Gastrocnemius medialis (tissue), 4 donors: ENCODE measurements around the gene TTC28. TPM values are rescaled to one million over a fixed set of nuclear protein-coding genes. Genes with fewer than 3 reads are reported as not detected.

Experiments
- ATAC-seq, 2 donors: fragments of 150-250 bp; one replicate each; pipeline ENCODE4 v1.9.1; 2016
- DNase-seq, 2 donors: peaks; one replicate each; pipeline ENCODE4 v3.0.0-alpha.2; 2019
- H3K27ac ChIP-seq, 4 donors: fragments of 200-600 bp; sonication (generic); 1 replicate in 1 of 4; 2 replicates in 3 of 4; pipeline ENCODE4 v1.5.1; 2016 to 2018; ENCODE audit warnings: mild to moderate bottlenecking in 2 of 4, moderate library complexity in 1 of 4
- H3K27me3 ChIP-seq, 3 donors: fragments of 200-600 bp; sonication (generic) in 2 of 3; 1 replicate in 1 of 3; 2 replicates in 2 of 3; pipeline versions ENCODE4 v1.5.1 to v1.6.0; 2016 to 2019; ENCODE audit warnings: mild to moderate bottlenecking in 1 of 3, moderate library complexity in 1 of 3
- H3K36me3 ChIP-seq, 2 donors: fragments of 200-600 bp; sonication (generic) in 1 of 2; one replicate each; pipeline ENCODE4 v1.5.1; 2017 to 2018
- H3K4me1 ChIP-seq, 2 donors: fragments of 200-600 bp; sonication (generic) in 1 of 2; one replicate each; pipeline ENCODE4 v1.5.1; 2016 to 2017; ENCODE audit warnings: mild to moderate bottlenecking in 2 of 2
- H3K4me3 ChIP-seq, 4 donors: fragments of 200-600 bp; sonication (generic) in 3 of 4; 1 replicate in 1 of 4; 2 replicates in 3 of 4; pipeline ENCODE4 v1.5.1; 2016 to 2019; ENCODE audit warnings: mild to moderate bottlenecking in 2 of 4
- H3K9me3 ChIP-seq, 3 donors: fragments of 200-600 bp; sonication (generic) in 2 of 3; 1 replicate in 1 of 3; 2 replicates in 2 of 3; pipeline ENCODE4 v1.5.1; 2016 to 2019
- CTCF ChIP-seq, 5 experiments: fragments of 450-650 bp in 3 of 5; fragments of 200-600 bp in 2 of 5; sonication (generic) in 2 of 5; IDR thresholded peaks in 4 of 5; conservative IDR thresholded peaks in 1 of 5; 1 replicate in 4 of 5; 2 replicates in 1 of 5; pipeline ENCODE4 v1.5.1; 2016 to 2019; ENCODE audit warnings: antibody characterized with exemption in 5 of 5, mild to moderate bottlenecking in 3 of 5, moderate library complexity in 3 of 5
- POLR2A ChIP-seq, 2 donors: fragments of 450-650 bp; IDR thresholded peaks; one replicate each; pipeline ENCODE4 v1.6.1; 2017; ENCODE audit warnings: antibody characterized with exemption in 2 of 2, mild to moderate bottlenecking in 2 of 2, moderate library complexity in 2 of 2
- in situ Hi-C, 4 donors: fragments of 200-750 bp; cut with MboI; loops; one replicate each; pipeline versions ENCODE4 v1.15.0 to v1.8.0; 2017; ENCODE audit warnings: low sequenced_read_pairs in 4 of 4
- intact Hi-C: fragments of 100-400 bp; cut with DNase I; formaldehyde crosslinking; loops from one replicate; pipeline ENCODE4 v1.15.1; 2023; ENCODE audit warnings: low total_unique reads
- total RNA-seq, 4 donors: library from RNA; depleted of rRNA; stranded (reverse); fragments of >200 nt; gene quantifications; one replicate each; pipeline versions ENCODE4 v1.1.0 to v1.2.3, GENCODE V29; 2016

Gene TTC28
- total RNA-seq, 4 donors from 2014 or later = 6.3 to 18.1 (median 8.4) TPM

- Histone ChIP-seq H3K36me3 (no peaks in the 10 kb centered on the region), H3K27ac (no peak overlapping the region), H3K27me3 (no peaks in the 10 kb centered on the region), H3K4me1 (no peaks in the 10 kb centered on the region), H3K4me3 (no peak overlapping the region), H3K9me3 (no peaks in the 10 kb centered on the region)
- no peak for ATAC-seq
- in situ Hi-C loops = loop anchor here in 3 of 4 donors (25.0 kb wide), 1 partner anchor 702 kb away; no protein-coding TSS in a partner anchor
- TF ChIP-seq POLR2A (IDR thresholded peaks at IDR 0.05) = no peak
- TF ChIP-seq CTCF (IDR thresholded peaks at IDR 0.05 in 4 of 5, conservative IDR thresholded peaks at IDR 0.05 in 1 of 5) = no peak
- intact Hi-C loops = no loop called here
- no peak for DNase-seq
These were observed 90.4 kb downstream of the TTC28 start for GRCh38 chr22:28589102-28589750.

DNA sequence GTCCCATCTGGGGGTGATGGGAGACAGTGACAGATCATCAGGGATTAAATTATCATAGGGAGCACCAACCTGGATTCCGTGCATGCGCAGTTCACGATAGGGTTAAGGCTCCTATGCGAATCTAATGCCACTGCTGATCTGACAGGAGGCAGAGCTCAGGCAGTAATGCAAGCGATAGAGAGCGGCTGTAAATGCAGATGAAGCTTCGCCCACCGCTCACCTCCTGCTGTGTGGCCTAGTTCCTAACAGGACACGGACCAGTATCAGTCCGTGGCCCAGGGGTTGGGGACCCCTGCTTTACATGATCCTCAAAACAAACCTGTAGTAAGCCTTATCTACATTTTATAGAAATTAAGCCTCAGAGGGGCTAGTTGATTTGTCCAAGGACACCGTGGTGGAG lies 94.3 kb downstream of the TTC28 start:
- in situ Hi-C loops (loop anchor here in 3 of 4 donors (25.0 kb wide), 1 partner anchor 698 kb away; no protein-coding TSS in a partner anchor), intact Hi-C loops (no loop called here)
- H3K4me3 ChIP-seq = no peak overlapping the region
- no peaks in the 10 kb centered on the region for H3K36me3 ChIP-seq
- ATAC-seq (no peak), DNase-seq (no peak)
- no peak overlapping the region for H3K27ac ChIP-seq
- H3K9me3 ChIP-seq = no peaks in the 10 kb centered on the region
- no peaks in the 10 kb centered on the region for H3K4me1 ChIP-seq
- TF ChIP-seq CTCF (IDR thresholded peaks at IDR 0.05 in 4 of 5, conservative IDR thresholded peaks at IDR 0.05 in 1 of 5) (no peak), POLR2A (IDR thresholded peaks at IDR 0.05) (no peak)
- no peaks in the 10 kb centered on the region for H3K27me3 ChIP-seq

GRCh38 chr22:28582806-28583205 lies 96.8 kb downstream of the TTC28 start:
- in situ Hi-C loops = loop anchor here in 3 of 4 donors (25.0 kb wide), 1 partner anchor 696 kb away; no protein-coding TSS in a partner anchor
- DNase-seq (no peak), ATAC-seq (no peak)
- H3K36me3 ChIP-seq = no peaks in the 10 kb centered on the region
- no peak overlapping the region for H3K4me3 ChIP-seq
- no peak for TF ChIP-seq POLR2A (IDR thresholded peaks at IDR 0.05)
- TF ChIP-seq CTCF (IDR thresholded peaks at IDR 0.05 in 4 of 5, conservative IDR thresholded peaks at IDR 0.05 in 1 of 5) = no peak
- H3K27ac ChIP-seq = no peak overlapping the region
- intact Hi-C loops = no loop called here
- no peaks in the 10 kb centered on the region for H3K27me3 ChIP-seq
- no peaks in the 10 kb centered on the region for H3K4me1 ChIP-seq
- H3K9me3 ChIP-seq = no peaks in the 10 kb centered on the region

DNA sequence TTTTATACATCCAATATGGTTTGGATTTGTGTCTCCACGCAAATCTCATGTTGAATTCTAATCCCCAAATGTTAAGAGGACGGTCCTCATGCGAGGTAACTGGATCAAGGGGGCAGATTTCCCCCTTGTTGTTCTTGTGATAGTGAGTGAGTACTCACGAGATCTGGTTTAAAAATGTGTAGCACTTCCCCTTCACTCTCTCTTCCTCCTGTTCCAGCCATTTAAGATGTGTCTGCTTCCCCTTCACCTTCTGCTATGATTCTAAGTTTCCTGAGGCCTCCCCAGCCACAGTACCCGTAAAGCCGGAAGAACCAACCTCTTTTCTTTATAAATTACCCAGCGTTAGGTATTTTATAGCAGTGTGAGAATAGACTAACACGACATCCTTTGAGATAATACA lies 98.6 kb downstream of the TTC28 start:
- Histone ChIP-seq H3K36me3 (no peaks in the 10 kb centered on the region), H3K27ac (no peak overlapping the region), H3K4me3 (no peak overlapping the region), H3K4me1 (no peaks in the 10 kb centered on the region), H3K9me3 (no peaks in the 10 kb centered on the region), H3K27me3 (no peaks in the 10 kb centered on the region)
- in situ Hi-C loops = loop anchor here in 3 of 4 donors (25.0 kb wide), 1 partner anchor 694 kb away; no protein-coding TSS in a partner anchor
- intact Hi-C loops = no loop called here
- ATAC-seq = no peak
- no peak for TF ChIP-seq CTCF (IDR thresholded peaks at IDR 0.05 in 4 of 5, conservative IDR thresholded peaks at IDR 0.05 in 1 of 5)
- no peak for TF ChIP-seq POLR2A (IDR thresholded peaks at IDR 0.05)
- DNase-seq = no peak
